Measurements from ENCODE around the gene AUTS2. TPM values are rescaled to one million over a fixed set of nuclear protein-coding genes. Genes with fewer than 3 reads are reported as not detected.

AUTS2 gene
- total RNA-seq, 1 donor from 2014 or later = 26.1 TPM

DNA sequence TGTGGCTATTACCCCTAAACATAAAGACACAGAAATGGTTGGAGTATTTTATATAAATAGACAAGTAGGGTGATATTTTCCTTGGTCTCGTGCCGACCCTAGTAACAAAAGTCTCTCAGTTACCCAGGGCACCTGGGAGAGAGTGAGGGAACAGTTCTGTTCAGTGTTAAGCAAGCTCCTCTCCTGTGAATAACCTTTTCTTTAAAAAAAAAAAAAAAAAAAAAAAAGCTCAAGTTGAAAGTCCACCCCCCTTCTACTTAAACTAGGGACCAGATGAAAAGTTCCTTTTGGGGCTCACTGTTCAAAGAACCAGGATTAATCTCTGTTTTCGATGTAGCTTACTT, 896.7 kb downstream of the AUTS2 start:
- no peak for DNase-seq (ENCODE audit: low spot score)
- ATAC-seq = no peak

GRCh38 chr7:70497793-70498192, 899.5 kb downstream of the AUTS2 start:
- no peak for DNase-seq (ENCODE audit: low spot score)
- no peak for ATAC-seq

DNA sequence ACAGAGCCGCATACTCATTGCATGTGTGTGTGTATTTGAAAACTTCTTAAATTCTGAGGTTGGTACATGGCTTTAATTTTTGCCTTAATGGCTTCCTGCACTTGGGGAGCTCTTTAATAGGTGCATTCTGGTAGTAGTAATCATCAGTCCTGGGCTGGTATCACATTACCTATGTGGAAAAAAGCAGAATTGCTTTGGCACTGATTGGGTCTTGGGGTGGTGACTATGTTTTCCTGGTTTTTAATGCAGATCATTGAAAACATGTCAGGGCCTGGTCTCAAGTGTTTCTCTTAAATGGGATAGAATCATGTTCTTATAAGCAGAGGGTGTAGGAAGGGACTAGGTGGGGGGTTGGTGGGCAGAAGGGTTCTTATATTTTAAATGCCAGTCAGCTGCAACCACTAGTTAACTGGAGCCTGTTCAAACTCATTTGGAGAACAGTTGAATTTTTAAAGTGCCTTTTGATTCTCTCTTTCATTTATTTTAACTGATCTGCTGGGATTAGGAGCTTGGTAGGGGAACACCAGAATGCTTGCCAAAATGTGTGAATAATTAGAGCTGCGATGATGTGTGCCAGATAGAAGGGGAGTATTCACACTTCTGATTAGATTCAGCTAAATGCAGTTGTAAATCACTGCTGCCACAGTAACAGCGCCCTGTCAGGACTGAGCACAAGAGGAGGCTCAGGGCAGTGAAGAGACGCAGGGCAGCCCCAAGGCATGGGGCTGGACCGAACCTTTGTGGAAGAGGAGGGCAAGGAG, 900.1 kb downstream of the AUTS2 start:
- no peak for DNase-seq (ENCODE audit: low spot score)
- no peak for ATAC-seq

GRCh38 chr7:70500261-70500660, 902.0 kb downstream of the AUTS2 start:
- ATAC-seq = no peak
- DNase-seq (ENCODE audit: low spot score) = no peak

DNA sequence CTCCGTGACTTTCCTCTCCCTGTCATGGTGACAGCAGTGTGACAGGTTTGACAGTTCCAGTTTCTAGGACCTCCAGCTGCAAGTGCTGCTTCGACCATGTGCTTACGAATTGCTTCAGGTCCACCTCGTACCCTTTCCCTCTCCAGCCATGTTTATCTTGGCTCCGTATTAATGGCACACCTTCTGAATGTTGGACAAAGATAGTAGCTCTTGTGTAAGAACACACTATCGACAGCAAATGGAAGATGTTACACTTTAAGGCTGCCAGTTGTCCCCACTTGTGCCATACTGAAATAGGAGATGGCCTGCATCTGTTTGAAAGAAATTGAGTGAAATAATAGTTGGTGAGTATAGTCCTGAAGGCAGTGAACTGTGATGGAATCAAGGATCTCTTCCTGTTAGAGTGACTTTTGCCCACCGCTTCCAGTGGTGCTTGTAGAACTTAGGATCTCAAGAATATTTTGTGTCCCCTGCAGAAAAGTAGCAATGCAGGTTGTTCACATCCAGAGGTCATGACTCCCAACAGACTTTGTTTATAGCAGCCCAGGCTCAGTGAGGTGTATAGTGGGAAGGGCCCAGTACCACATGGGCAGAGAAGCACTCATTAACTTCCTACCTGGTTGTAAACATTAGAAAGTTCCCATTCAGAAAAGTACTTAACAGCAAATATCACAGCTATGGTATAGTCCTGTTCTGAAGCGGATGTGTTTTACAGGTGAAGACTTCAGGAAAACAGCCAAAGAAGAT, 904.0 kb downstream of the AUTS2 start:
- DNase-seq (ENCODE audit: low spot score) (peak; percentile 53), ATAC-seq (peak; percentile 87)

GRCh38 chr7:70504254-70504653, 906.0 kb downstream of the AUTS2 start:
- ATAC-seq (no peak), DNase-seq (ENCODE audit: low spot score) (no peak)

- ATAC-seq = no peak
- no peak for DNase-seq (ENCODE audit: low spot score)
Observed at GRCh38 chr7:70505468-70505867, 907.2 kb downstream of the AUTS2 start.

DNA sequence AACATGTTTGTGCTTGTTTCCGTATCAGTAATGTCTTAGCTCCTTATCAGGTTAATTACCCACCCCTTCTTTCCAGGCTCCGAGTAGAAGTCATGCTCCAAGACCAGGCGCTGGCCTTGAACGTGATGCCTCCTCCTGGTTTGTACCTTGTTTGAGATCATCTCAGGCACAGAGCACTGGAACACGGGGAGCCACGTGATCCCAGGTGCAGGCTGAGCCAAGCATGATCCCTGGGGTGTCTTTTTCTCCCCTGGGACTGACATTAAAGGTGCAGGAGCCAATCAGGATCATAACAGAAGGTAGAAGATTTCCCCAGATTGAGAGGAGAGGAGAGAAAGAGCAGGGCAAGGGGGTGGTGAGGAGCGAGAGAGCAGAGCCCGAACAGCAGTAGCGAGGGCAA, 907.6 kb downstream of the AUTS2 start:
- ATAC-seq = no peak
- no peak for DNase-seq (ENCODE audit: low spot score)

- peak; percentile 48 for DNase-seq (ENCODE audit: low spot score)
- ATAC-seq = peak; percentile 80
Observed at GRCh38 chr7:70506434-70506833, 908.2 kb downstream of the AUTS2 start.

GRCh38 chr7:70512144-70512543, 913.9 kb downstream of the AUTS2 start:
- DNase-seq (ENCODE audit: low spot score) = no peak
- no peak for ATAC-seq

- no peak for ATAC-seq
- DNase-seq (ENCODE audit: low spot score) = no peak
Observed at GRCh38 chr7:70512761-70513160, 914.5 kb downstream of the AUTS2 start.

DNA sequence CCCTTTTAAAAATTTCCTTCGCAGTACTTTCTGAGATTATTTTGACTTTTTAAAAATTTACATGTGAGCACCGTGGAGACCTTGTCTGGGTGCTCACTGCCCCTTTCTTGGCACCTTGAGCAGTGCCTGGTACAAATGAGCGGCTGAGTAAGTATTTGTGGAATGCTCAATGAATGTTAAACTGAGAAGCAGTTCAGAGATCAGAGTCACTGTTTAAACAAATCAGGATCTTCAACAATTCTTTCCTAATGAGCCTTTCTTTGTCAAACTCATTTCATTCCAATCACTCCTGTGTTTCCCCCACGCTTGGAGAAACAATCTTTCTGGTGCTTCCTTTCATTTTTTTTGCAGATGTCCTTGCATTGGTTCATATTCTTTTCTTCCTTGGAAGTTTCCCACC, 922.3 kb downstream of the AUTS2 start:
- ATAC-seq (peak; percentile 51), DNase-seq (ENCODE audit: low spot score) (no peak)

DNA sequence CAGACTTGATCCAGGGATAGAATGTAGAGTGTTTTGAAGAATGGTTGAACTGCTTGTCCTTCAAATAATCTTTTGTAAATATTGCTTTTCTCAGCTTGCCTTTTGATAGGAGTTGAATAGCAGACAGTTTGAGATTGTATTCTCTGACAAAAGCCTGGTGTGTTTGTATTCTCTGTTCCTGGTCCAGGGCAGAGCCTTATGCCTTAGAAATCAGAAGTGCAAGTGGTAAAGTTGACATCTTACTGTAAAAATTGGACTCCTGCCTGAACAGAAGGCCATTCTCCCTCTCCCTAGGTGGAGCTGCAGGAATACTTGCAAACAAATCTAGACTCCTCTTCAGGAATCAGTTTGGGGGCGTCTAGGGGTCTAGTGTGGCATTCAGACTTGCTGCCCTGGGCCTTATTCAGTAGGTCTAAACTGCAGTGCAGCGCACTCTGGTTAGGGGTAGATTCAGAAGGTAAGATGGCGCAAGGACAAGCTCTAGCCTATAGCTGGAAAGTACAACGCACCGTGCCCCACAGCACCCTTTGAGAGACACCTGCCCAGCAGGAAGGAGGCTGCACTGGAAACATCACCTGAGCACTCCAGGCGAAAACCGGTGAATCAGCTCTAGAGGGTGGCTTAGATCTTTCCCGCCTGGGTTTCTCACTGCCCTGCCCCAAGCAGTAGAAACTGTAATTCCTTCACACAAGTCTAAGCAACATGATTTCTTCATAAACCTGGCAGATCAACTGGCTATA, 925.1 kb downstream of the AUTS2 start:
- DNase-seq (ENCODE audit: low spot score) (no peak), ATAC-seq (peak; percentile 30)

GRCh38 chr7:70523989-70524351, 925.7 kb downstream of the AUTS2 start:
- ATAC-seq = no peak
- no peak for DNase-seq (ENCODE audit: low spot score)

GRCh38 chr7:70525991-70526390, 927.7 kb downstream of the AUTS2 start:
- ATAC-seq (no peak), DNase-seq (ENCODE audit: low spot score) (no peak)

DNA sequence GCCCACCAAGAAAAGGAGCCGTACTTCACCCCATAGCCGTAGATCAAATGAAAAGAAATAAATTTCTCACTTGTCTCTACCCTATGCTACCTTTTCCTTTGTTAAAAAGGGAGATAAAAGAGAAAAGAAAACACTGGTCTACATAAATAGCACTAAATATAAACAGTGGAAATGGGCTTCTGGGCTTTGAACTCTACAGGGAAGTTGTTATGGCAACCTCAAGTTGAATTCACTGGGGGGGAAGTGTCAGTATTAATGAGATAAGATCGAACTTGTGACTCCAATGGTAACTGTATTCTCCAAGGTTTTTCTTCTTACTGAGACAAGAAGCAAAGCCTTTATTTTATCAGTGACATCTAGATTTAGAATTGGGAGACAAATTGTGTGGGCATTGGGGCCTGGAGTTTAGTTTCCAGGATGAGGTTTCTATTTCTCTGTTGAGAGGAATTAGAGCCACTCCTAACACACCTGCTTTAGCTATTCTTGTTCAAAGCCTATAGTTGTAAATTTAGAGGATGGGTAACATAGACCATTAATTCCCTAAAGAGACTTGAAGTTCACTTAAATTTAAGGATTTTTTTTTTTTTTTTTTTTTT, 929.3 kb downstream of the AUTS2 start:
- ATAC-seq = no peak
- DNase-seq (ENCODE audit: low spot score) = no peak

- ATAC-seq (no peak), DNase-seq (ENCODE audit: low spot score) (no peak)
Observed at GRCh38 chr7:70529436-70529835, 931.2 kb downstream of the AUTS2 start.

GRCh38 chr7:70529914-70530585, 931.8 kb downstream of the AUTS2 start:
- ATAC-seq (no peak), DNase-seq (ENCODE audit: low spot score) (no peak)

- DNase-seq (ENCODE audit: low spot score) (no peak), ATAC-seq (no peak)
Observed at GRCh38 chr7:70533614-70534013, 935.3 kb downstream of the AUTS2 start.

- no peak for DNase-seq (ENCODE audit: low spot score)
- ATAC-seq = peak; percentile 81
Observed at GRCh38 chr7:70539205-70539604, 940.9 kb downstream of the AUTS2 start.

- ATAC-seq = no peak
- no peak for DNase-seq (ENCODE audit: low spot score)
Observed at GRCh38 chr7:70539617-70540016, 941.3 kb downstream of the AUTS2 start.
